ENCODE results near the gene TRAF3.

DNA sequence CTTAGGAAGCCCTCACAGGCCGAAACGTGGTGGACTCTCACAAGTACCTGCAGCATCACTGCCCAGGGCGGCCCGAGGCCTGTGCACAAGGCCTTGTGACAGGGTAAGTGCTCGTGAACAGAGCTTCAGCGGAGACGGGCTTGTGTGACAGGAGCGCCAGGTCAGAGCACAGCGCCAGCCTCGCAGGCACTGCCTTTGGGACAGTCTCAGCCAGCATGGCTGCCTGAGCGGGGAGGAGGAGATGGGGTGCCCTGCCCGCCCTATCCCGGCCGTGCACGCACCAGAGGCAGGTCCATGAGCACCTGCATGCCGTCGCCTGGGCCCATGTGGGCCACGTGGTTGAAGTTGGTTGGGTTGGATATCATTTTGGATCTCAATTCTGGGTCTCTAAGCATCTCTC lies 162.1 kb downstream of the TRAF3 start:
- TF ChIP-seq, protein P1, sequence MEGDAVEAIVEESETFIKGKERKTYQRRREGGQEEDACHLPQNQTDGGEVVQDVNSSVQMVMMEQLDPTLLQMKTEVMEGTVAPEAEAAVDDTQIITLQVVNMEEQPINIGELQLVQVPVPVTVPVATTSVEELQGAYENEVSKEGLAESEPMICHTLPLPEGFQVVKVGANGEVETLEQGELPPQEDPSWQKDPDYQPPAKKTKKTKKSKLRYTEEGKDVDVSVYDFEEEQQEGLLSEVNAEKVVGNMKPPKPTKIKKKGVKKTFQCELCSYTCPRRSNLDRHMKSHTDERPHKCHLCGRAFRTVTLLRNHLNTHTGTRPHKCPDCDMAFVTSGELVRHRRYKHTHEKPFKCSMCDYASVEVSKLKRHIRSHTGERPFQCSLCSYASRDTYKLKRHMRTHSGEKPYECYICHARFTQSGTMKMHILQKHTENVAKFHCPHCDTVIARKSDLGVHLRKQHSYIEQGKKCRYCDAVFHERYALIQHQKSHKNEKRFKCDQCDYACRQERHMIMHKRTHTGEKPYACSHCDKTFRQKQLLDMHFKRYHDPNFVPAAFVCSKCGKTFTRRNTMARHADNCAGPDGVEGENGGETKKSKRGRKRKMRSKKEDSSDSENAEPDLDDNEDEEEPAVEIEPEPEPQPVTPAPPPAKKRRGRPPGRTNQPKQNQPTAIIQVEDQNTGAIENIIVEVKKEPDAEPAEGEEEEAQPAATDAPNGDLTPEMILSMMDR (conservative IDR thresholded peaks at IDR 0.05; ENCODE audit: low read depth, low read length) = no peak
- TF ChIP-seq EZH2 (IDR thresholded peaks at IDR 0.05; ENCODE audit: borderline replicate concordance, low read depth, low read length, poor library complexity, severe bottlenecking) = no peak

All from A673 (cell line).